ENCODE results near the gene PRDM16.

DNA sequence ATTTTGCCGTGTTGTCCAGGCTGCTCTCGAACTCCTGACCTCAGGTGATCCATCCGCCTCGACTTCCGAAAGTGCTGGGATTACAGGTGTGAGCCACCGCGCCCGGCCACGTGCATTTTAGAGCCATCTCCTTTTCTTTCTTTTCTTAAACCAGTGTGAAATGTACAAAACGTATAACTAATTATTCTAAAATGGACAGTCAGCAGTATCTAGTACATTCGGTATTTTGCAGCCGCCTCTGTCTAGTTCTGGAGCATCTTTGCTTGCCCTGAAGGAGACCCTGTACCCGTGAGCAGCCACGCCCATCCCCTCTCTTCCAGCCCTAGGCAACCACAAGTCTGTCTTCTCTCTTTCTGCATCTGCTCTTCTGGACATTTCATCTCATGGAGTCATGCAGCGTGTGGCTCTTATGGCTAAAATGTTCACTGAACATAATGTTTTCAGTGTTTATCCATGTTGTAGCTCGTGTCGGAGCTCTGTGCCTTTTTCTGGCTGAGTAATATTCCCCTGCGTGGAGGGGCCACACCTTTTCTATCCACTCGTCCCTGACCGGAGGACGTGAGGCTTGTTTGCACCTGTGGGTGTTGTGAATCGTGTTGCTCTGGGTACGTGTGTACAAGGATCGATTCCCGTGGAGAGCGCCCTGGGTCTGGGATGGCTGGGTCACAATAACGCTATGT, 198.0 kb downstream of the PRDM16 start:
- TF ChIP-seq, protein P1, sequence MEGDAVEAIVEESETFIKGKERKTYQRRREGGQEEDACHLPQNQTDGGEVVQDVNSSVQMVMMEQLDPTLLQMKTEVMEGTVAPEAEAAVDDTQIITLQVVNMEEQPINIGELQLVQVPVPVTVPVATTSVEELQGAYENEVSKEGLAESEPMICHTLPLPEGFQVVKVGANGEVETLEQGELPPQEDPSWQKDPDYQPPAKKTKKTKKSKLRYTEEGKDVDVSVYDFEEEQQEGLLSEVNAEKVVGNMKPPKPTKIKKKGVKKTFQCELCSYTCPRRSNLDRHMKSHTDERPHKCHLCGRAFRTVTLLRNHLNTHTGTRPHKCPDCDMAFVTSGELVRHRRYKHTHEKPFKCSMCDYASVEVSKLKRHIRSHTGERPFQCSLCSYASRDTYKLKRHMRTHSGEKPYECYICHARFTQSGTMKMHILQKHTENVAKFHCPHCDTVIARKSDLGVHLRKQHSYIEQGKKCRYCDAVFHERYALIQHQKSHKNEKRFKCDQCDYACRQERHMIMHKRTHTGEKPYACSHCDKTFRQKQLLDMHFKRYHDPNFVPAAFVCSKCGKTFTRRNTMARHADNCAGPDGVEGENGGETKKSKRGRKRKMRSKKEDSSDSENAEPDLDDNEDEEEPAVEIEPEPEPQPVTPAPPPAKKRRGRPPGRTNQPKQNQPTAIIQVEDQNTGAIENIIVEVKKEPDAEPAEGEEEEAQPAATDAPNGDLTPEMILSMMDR (IDR thresholded peaks at IDR 0.05; ENCODE audit: low read length) = no peak
- no peak for TF ChIP-seq EZH2 (IDR thresholded peaks at IDR 0.05; ENCODE audit: borderline replicate concordance, low read length)

Measured in OCI-LY1 (cell line).